ENCODE measurements around the gene GYPA.

DNA sequence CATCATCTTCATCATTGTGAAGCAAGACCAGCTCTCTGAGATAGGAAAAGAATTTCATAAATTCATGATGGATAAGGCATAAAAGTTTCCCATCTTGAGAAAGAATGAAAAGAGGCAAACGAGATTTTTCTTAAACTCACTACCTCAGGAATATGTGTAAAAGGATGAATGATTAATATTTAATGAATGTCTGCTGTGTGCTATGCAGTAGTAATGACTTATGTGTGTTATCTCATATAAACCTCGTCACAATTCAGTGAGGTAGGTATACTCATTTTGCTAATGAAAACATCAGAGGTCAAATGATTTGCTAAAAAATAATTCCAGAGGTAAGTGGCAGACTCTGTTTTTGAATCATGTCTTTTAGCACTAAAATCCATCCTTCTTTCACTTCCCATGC is 42.6 kb upstream of the GYPA start:
- TF ChIP-seq, protein P1, sequence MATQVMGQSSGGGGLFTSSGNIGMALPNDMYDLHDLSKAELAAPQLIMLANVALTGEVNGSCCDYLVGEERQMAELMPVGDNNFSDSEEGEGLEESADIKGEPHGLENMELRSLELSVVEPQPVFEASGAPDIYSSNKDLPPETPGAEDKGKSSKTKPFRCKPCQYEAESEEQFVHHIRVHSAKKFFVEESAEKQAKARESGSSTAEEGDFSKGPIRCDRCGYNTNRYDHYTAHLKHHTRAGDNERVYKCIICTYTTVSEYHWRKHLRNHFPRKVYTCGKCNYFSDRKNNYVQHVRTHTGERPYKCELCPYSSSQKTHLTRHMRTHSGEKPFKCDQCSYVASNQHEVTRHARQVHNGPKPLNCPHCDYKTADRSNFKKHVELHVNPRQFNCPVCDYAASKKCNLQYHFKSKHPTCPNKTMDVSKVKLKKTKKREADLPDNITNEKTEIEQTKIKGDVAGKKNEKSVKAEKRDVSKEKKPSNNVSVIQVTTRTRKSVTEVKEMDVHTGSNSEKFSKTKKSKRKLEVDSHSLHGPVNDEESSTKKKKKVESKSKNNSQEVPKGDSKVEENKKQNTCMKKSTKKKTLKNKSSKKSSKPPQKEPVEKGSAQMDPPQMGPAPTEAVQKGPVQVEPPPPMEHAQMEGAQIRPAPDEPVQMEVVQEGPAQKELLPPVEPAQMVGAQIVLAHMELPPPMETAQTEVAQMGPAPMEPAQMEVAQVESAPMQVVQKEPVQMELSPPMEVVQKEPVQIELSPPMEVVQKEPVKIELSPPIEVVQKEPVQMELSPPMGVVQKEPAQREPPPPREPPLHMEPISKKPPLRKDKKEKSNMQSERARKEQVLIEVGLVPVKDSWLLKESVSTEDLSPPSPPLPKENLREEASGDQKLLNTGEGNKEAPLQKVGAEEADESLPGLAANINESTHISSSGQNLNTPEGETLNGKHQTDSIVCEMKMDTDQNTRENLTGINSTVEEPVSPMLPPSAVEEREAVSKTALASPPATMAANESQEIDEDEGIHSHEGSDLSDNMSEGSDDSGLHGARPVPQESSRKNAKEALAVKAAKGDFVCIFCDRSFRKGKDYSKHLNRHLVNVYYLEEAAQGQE (IDR thresholded peaks at IDR 0.05; ENCODE audit: insufficient replicate concordance, low read depth) = no peak
- TF ChIP-seq GABPA (IDR thresholded peaks at IDR 0.05; ENCODE audit: low read depth) (no peak), POLR2AphosphoS5 (IDR thresholded peaks at IDR 0.05; ENCODE audit: low read depth) (no peak)
- TF ChIP-seq, protein P2, sequence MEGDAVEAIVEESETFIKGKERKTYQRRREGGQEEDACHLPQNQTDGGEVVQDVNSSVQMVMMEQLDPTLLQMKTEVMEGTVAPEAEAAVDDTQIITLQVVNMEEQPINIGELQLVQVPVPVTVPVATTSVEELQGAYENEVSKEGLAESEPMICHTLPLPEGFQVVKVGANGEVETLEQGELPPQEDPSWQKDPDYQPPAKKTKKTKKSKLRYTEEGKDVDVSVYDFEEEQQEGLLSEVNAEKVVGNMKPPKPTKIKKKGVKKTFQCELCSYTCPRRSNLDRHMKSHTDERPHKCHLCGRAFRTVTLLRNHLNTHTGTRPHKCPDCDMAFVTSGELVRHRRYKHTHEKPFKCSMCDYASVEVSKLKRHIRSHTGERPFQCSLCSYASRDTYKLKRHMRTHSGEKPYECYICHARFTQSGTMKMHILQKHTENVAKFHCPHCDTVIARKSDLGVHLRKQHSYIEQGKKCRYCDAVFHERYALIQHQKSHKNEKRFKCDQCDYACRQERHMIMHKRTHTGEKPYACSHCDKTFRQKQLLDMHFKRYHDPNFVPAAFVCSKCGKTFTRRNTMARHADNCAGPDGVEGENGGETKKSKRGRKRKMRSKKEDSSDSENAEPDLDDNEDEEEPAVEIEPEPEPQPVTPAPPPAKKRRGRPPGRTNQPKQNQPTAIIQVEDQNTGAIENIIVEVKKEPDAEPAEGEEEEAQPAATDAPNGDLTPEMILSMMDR (IDR thresholded peaks at IDR 0.05; ENCODE audit: insufficient read depth, low read length) = no peak
